Activated CD8-positive, alpha-beta memory T cell treated with anti-CD3 and anti-CD28 coated beads, Interleukin-2, amount 10 ng/mL, durations not matched to agents 7 days and 5 days (primary cell): ENCODE data around the gene LYRM7. TPM values are rescaled to one million over a fixed set of nuclear protein-coding genes. Genes with fewer than 3 reads are reported as not detected.

Experiments
- ATAC-seq: fragments of 150-1000 bp; cut with Tn5 transposase; one replicate; pipeline ENCODE4 v1.10.0; 2021; ENCODE audit warnings: moderate library complexity
- CTCF ChIA-PET: fragments of 350-600 bp; sonication (Branson Sonifier 250); formaldehyde crosslinking; loops from one replicate; lab custom pipeline; 2021; ENCODE audit warnings: antibody characterized with exemption; lab: Charles Lee
- DNase-seq: peaks from one replicate; pipeline ENCODE4 v3.0.0-alpha.2; 2020
- H3K27ac Mint-ChIP-seq: one replicate; pipeline ENCODE4 v1.8.0; 2021; ENCODE audit warnings: mild to moderate bottlenecking, mixed read lengths
- H3K27me3 Mint-ChIP-seq: one replicate; pipeline ENCODE4 v1.8.0; 2021; ENCODE audit warnings: mixed read lengths
- H3K36me3 Mint-ChIP-seq: one replicate; pipeline ENCODE4 v1.8.0; 2021; ENCODE audit warnings: mild to moderate bottlenecking, mixed read lengths
- H3K4me1 Mint-ChIP-seq: one replicate; pipeline ENCODE4 v1.8.0; 2021; ENCODE audit warnings: mixed read lengths
- H3K4me3 Mint-ChIP-seq: one replicate; pipeline ENCODE4 v1.8.0; 2021; ENCODE audit warnings: mild to moderate bottlenecking, moderate library complexity, mixed read lengths
- H3K9me3 Mint-ChIP-seq: one replicate; pipeline ENCODE4 v1.8.0; 2022; ENCODE audit warnings: low read depth, mixed read lengths
- total RNA-seq, 2 experiments: library from RNA; stranded (reverse); gene quantifications; one replicate each; pipeline ENCODE4 v1.2.3, GENCODE V29; 2021

The LYRM7 gene
- total RNA-seq, 2 experiments from 2014 or later = 12.2 to 15.4 TPM

DNA sequence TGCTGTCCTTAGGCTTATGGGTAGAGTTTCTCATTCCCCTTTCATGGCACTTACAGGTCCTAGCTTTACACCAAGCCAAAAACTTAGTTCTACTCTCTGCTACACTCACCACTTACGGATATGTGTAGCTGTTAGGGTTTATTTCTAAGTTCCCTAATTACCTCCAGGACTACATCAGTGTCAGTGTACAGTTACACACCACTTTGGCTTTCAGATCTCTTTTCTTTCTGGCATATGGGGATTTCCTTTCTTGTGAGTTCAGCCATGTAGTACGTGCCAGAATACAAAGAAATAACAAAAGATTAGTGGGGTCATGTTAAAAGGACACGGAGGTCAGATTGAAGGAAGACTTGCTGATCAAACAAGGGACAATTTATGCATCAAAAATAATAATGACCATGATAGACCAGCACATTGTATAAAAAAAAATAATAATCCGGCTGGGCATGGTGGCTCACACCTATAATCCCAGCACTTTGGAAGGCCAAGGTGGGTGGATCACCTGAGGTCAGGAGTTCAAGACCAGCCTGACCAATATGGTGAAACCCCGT, 41.8 kb downstream of the LYRM7 start:
- Mint-ChIP-seq H3K36me3 (peaks cover 13% of the 10 kb centered on the region), H3K4me3 (no peak overlapping the region), H3K27ac (no peak overlapping the region), H3K9me3 (peaks cover 2% of the 10 kb centered on the region), H3K4me1 (peaks cover 44% of the 10 kb centered on the region), H3K27me3 (no peaks in the 10 kb centered on the region)
- CTCF ChIA-PET = interaction anchor here (1.6 kb wide), 1 partner anchor 37 kb away, joined by 3 read pairs; no protein-coding TSS in a partner anchor
- DNase-seq (no peak), ATAC-seq (no peak)

DNA sequence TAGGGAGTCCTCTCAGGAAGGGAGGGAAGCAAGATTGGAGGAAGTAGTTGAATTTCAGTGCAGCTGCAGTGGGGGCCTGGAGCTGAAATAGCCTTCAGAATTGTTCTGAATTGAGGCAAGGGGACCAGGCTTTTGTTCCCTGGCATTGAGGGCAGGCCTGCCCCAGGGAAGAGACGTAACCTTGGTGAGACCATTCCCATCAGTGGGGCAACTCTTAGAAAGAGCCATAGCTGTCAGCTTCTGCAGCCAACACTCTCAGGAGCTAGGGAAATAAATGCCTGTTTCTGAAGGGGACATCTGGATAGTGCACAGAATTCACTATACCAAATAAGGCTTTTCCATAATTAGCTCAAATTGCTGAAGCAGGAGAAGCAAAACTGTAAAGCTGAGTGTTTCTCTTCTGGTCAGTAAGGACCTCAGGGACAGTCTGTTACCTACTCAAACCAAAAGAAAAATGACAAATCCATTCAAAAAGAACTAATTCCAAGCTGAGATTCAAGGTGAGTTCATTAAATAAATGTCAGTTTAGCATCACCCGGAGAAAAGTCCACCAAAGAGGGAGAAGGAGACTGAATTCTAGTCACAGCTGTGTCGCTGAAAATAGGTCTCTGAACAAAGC, 44.0 kb downstream of the LYRM7 start:
- Mint-ChIP-seq H3K27ac (peak overlapping the region; percentile 36), H3K4me3 (no peak overlapping the region), H3K27me3 (no peaks in the 10 kb centered on the region), H3K36me3 (peaks cover 13% of the 10 kb centered on the region), H3K9me3 (peaks cover 2% of the 10 kb centered on the region), H3K4me1 (peaks cover 53% of the 10 kb centered on the region)
- ATAC-seq (no peak), DNase-seq (no peak)
- CTCF ChIA-PET = interaction anchor here (1.1 kb wide), 2 partner anchors 25 to 83 kb away, joined by 3 read pairs; no protein-coding TSS in a partner anchor

DNA sequence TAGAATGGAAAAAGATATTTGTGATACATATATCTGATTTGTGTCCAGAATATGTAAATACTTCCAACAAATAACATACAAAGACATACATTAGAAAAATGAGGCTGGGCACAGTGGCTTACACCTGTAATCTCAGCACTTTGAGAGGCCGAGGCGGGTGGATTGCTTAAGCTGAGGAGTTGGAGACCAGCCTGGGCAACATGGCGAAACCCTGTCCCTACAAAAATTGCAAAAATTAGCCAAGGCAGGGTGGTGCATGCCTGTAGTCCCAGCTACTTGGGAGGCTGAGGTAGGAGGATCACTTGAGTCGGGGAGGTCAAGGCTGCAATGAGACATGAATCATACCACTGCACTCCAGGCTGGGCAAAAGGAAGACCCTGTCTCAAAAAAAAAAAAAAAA, 47.0 kb downstream of the LYRM7 start:
- no peak for DNase-seq
- H3K4me1 Mint-ChIP-seq = peaks cover 36% of the 10 kb centered on the region
- CTCF ChIA-PET = no interaction called here
- ATAC-seq = no peak
- peaks cover 15% of the 10 kb centered on the region for H3K36me3 Mint-ChIP-seq
- no peak overlapping the region for H3K27ac Mint-ChIP-seq
- no peak overlapping the region for H3K4me3 Mint-ChIP-seq
- H3K27me3 Mint-ChIP-seq = no peaks in the 10 kb centered on the region
- peaks cover 2% of the 10 kb centered on the region for H3K9me3 Mint-ChIP-seq

DNA sequence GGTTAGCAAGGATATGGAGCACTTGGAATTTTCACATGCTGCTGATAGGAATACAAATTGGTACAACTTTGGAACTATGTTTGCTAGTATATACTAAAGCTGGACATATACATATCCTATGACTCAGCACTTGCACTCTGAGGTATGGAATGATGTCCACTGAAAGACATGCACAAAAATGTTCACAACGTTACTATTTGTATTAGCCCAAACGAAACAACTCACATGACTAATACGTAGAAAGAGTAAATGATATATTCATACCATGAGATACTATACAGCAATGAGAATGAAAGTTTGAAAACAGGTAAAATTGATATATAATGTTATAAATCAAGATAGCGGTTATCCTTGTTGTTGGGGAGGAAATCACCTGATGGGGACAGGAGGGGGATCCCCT, 47.6 kb downstream of the LYRM7 start:
- Mint-ChIP-seq H3K9me3 (peaks cover 2% of the 10 kb centered on the region), H3K27me3 (no peaks in the 10 kb centered on the region), H3K4me1 (peaks cover 36% of the 10 kb centered on the region), H3K36me3 (peaks cover 15% of the 10 kb centered on the region), H3K27ac (no peak overlapping the region), H3K4me3 (no peak overlapping the region)
- ATAC-seq (no peak), DNase-seq (no peak)
- CTCF ChIA-PET = no interaction called here

DNA sequence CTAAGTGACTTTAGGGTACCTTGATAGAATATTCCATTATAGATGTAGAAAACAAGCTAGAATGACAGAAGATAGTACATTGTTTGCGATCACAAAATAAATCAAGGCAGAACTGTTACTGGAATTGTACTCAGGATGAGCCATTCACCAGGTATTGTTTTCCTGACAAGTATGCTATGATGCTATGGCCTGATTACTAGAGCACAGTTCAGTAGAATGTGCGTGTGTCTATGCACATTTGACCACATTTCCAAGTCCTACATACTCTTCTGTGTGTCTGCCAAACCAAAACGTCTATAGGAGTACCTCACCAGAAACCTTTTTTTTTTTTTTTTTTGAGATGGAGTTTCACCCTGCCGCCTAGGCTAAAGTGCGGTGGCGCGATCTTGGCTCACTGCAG, 49.8 kb downstream of the LYRM7 start:
- CTCF ChIA-PET = interaction anchor here (1.0 kb wide), 1 partner anchor 8 kb away, joined by 3 read pairs; no protein-coding TSS in a partner anchor
- DNase-seq (no peak), ATAC-seq (no peak)
- H3K27me3 Mint-ChIP-seq = no peaks in the 10 kb centered on the region
- H3K27ac Mint-ChIP-seq = no peak overlapping the region
- peaks cover 11% of the 10 kb centered on the region for H3K36me3 Mint-ChIP-seq
- no peak overlapping the region for H3K4me3 Mint-ChIP-seq
- peaks cover 27% of the 10 kb centered on the region for H3K4me1 Mint-ChIP-seq
- H3K9me3 Mint-ChIP-seq = no peaks in the 10 kb centered on the region

DNA sequence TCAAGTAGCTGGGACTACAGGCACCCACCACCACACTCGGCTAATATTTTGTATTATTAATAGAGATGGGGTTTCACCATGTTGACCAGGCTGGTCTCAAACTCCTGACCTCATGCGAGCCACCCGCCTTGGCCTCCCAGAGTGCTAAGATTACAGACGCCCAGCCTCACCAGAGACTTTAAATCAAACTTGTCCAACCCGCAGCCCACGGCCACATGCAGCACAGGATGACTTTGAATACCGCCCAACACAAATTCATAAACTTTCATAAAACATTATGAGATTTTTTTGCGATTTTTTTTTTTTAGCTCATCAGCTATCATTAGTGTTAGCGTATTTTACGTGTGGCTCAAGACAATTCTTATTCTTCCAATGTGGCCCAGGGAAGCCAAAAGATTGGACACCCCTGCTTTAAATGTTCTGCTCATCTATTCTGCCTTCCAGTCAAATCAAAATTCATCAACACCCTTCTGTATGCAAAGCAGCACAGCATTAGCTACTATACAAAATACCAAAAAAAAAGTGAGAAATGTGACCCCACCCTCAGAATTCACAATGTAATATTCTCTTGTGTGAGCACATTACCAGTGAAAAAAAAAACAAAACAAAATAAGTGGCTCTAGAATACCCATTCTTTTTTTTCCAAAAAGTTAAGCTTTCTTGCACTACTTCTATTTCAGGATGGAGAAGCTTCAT, 50.4 kb downstream of the LYRM7 start:
- Mint-ChIP-seq H3K4me1 (peaks cover 27% of the 10 kb centered on the region), H3K27ac (no peak overlapping the region), H3K36me3 (peaks cover 9% of the 10 kb centered on the region), H3K4me3 (no peak overlapping the region), H3K9me3 (no peaks in the 10 kb centered on the region), H3K27me3 (no peaks in the 10 kb centered on the region)
- DNase-seq (no peak), ATAC-seq (no peak)
- CTCF ChIA-PET = interaction anchor here (1.0 to 1.3 kb wide), 2 partner anchors 31 to 204 kb away, joined by 4 read pairs; no protein-coding TSS in a partner anchor

DNA sequence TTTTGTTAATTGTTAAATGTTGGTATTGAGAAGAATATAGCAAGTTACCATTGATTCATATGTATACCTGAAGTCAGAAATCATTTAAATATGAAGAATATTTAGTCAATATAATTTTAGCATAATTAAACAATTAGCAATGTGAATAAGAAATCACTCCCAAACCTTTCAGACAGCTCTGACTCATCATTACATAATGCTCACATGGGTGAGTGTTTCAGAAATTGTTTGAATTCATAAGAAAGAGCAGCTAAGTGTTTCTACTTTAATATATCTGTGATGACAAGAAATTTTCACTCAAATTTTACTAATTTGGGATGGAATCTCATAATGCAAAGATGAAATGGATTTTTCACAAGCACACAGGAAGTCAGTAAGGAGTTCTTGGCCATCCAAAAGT, 51.1 kb downstream of the LYRM7 start:
- ATAC-seq = no peak
- CTCF ChIA-PET = interaction anchor here (0.6 to 1.3 kb wide), 3 partner anchors 31 to 203 kb away, joined by 3 to 4 read pairs (median 4); no protein-coding TSS in a partner anchor
- no peak overlapping the region for H3K4me3 Mint-ChIP-seq
- no peaks in the 10 kb centered on the region for H3K9me3 Mint-ChIP-seq
- peaks cover 6% of the 10 kb centered on the region for H3K36me3 Mint-ChIP-seq
- no peak overlapping the region for H3K27ac Mint-ChIP-seq
- no peak for DNase-seq
- H3K4me1 Mint-ChIP-seq = peaks cover 27% of the 10 kb centered on the region
- no peaks in the 10 kb centered on the region for H3K27me3 Mint-ChIP-seq

DNA sequence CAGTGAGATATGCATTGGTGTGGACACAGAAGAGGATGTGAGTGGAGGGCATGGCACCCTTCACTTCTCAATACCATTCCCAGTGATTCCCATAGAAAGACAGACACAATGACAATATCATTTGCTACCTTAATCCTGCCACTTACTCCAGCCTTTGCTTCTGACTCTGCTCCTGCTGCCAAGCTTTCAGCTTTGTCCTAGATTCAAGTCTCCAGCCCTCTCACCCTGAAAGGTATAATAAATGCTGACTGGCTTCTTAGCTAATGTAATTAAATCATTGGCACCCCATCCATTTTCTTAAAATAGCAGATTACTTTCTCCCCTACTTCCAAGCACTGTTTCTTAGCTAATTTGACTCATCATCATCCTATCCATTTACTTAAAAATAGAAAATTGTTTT, 52.0 kb downstream of the LYRM7 start:
- CTCF ChIA-PET = interaction anchor here (1.4 kb wide), 1 partner anchor 32 kb away, joined by 3 read pairs; no protein-coding TSS in a partner anchor
- peaks cover 6% of the 10 kb centered on the region for H3K36me3 Mint-ChIP-seq

DNA sequence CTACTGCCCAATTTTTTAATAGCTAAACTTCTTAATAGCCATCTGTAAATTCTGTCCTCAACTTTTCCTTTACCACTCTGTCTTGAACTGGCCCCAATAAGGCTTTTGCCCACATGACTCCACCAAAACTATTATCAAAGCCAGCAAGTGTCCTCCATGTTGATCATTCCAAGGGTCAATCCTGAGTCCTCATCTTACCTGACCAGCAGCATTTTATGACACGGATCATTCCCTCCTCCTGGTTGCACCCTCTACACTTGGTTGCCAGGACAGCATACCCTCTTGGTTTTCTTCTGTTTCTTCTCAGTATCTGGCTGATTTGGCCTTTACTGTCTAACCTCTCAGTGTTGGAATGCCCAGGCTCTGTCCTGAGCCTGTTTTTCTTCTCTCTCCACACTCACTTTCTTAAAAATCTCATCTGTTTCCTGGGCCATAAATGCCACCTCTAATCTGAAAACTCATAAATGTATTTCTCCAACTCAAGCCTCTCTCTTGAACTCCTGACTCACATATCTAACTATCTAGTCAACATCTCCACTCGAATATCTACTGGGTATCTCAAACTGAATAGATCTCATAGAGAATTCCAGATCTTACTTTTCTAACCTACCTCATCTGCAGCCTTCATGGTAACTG, 53.1 kb downstream of the LYRM7 start:
- Mint-ChIP-seq H3K36me3 (peaks cover 6% of the 10 kb centered on the region), H3K27me3 (no peaks in the 10 kb centered on the region), H3K4me1 (peaks cover 16% of the 10 kb centered on the region), H3K4me3 (no peak overlapping the region), H3K9me3 (no peaks in the 10 kb centered on the region), H3K27ac (no peak overlapping the region)
- DNase-seq (no peak), ATAC-seq (no peak)
- CTCF ChIA-PET = interaction anchor here (0.6 to 1.5 kb wide), 4 partner anchors 13 to 31 kb away, joined by 3 to 7 read pairs (median 4); no protein-coding TSS in a partner anchor

More for the DNA sequence above, 52.0 kb downstream of the LYRM7 start:
- H3K27me3 Mint-ChIP-seq = no peaks in the 10 kb centered on the region
- H3K27ac Mint-ChIP-seq = no peak overlapping the region
- H3K4me1 Mint-ChIP-seq = peaks cover 27% of the 10 kb centered on the region
- H3K4me3 Mint-ChIP-seq = no peak overlapping the region
- ATAC-seq (no peak), DNase-seq (no peak)
- no peaks in the 10 kb centered on the region for H3K9me3 Mint-ChIP-seq

DNA sequence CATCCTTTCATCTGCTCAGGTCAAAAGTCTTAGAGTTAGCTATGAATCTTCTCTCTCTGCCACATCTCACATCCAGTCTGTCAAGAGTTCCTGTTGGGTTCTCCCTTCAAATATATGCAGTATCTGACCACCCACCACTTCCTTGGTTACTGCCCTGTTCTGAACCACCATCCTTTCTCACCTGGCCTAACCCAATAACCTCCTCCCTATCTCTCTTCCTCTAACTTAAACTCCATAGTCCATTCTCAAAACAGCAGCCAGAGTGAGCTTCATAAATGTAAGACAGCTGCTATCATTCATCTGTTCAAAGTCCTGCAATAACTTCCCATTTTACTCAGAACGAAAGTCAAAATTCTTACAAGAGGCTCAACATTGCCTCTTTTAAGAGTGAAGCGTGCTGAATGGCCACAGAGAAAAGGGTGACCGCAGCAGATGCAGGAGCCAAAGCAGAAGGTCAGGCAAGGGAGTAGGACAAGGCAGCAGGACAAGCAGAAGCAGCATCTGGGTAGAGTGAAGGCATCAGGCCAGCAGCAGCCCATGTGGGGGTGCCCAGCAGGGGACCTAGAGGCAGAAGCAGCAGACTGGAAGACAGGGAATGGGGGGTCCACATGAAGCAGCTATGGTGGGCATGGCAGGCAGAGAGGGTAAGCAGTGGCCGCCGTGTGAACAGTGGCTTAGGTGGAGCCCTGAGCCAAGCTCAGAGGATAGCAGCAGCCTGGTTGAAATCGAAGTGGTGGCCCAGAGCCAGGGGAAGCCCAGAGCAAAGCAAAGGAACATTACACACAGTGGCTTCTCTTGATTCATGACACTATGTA, 53.9 kb downstream of the LYRM7 start:
- Mint-ChIP-seq H3K4me1 (peaks cover 9% of the 10 kb centered on the region), H3K27me3 (no peaks in the 10 kb centered on the region), H3K9me3 (no peaks in the 10 kb centered on the region), H3K36me3 (peaks cover 6% of the 10 kb centered on the region), H3K4me3 (no peak overlapping the region), H3K27ac (no peak overlapping the region)
- ATAC-seq (peak; percentile 82), DNase-seq (peak; percentile 65)
- CTCF ChIA-PET = interaction anchor here (0.6 to 1.5 kb wide), 3 partner anchors 12 to 24 kb away, joined by 3 to 7 read pairs (median 4); no protein-coding TSS in a partner anchor

DNA sequence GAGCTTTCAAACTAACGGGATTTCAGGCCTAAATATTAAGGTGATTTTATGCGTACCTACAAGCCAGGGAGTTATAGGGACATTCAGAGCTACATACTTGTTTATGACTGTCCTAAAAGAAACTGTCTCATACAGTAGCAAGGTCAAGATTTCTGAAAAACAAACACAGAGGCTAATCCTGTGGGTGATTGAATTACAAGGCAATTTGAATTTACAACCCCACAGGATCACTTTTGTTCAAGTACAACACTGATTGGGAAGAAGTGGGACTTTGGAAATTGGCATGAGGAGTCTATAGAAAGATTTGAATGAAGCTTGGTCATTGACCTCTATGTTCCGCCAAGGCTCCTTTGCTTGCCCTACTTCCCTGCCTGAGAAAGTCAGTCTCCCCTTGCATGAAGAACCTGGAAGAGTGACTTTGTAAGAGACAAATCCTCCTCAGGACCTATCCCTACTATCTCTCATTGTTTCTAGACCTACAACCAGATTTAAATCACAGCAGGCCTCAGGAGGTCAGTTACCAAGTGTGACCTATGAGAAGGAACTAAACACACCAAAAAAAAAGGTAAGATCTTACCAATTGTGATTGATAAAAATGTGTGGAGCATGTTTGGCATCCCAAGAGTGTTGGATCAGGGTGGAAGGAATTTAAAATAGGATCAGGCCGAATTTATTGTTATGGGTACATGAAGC, 54.7 kb downstream of the LYRM7 start:
- no peak for ATAC-seq
- no peak overlapping the region for H3K4me3 Mint-ChIP-seq
- peaks cover 11% of the 10 kb centered on the region for H3K4me1 Mint-ChIP-seq
- no peaks in the 10 kb centered on the region for H3K27me3 Mint-ChIP-seq
- CTCF ChIA-PET = interaction anchor here (1.5 kb wide), 2 partner anchors 11 to 15 kb away, joined by 4 to 7 read pairs; no protein-coding TSS in a partner anchor
- peaks cover 6% of the 10 kb centered on the region for H3K36me3 Mint-ChIP-seq
- no peak for DNase-seq
- H3K9me3 Mint-ChIP-seq = no peaks in the 10 kb centered on the region
- H3K27ac Mint-ChIP-seq = no peak overlapping the region

DNA sequence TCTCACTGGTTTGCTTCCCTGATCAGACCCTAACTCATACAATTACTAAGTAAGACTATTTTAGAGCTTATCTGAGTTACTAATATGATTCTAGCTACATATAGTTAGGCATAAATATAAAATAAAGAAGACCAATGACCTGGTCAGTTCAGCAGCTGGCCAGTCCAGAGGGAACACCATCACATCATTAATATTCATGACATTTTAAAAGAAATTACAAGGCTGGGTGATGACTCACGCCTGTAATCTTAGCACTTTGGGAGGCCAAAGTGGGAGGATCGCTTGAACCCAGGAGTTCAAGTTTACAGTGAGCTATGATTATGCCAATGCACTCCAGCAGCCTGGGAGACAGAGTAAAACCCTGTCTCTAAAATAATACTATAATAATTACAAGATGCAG, 56.2 kb downstream of the LYRM7 start:
- H3K27me3 Mint-ChIP-seq = no peaks in the 10 kb centered on the region
- no peaks in the 10 kb centered on the region for H3K9me3 Mint-ChIP-seq
- no peaks in the 10 kb centered on the region for H3K36me3 Mint-ChIP-seq
- no peak overlapping the region for H3K4me3 Mint-ChIP-seq
- peaks cover 8% of the 10 kb centered on the region for H3K4me1 Mint-ChIP-seq
- CTCF ChIA-PET = interaction anchor here (1.0 kb wide), 1 partner anchor 9 kb away, joined by 3 read pairs; no protein-coding TSS in a partner anchor
- H3K27ac Mint-ChIP-seq = no peak overlapping the region
- no peak for ATAC-seq
- DNase-seq = no peak
